HEK293 (cell line): Measurements from ENCODE around the gene CHM.

ENCODE experiments used
- CTCF ChIP-seq: fragments of 450-650 bp; formaldehyde crosslinking; IDR thresholded peaks from 2 replicates; pipeline ENCODE4 v1.5.1; 2016; ENCODE audit warnings: missing biosample characterization, missing genetic modification characterization
- ZNF175 ChIP-seq: fragments of 450-650 bp; formaldehyde crosslinking; IDR thresholded peaks from 2 replicates; pipeline ENCODE4 v1.5.1; 2016; ENCODE audit warnings: missing biosample characterization, missing genetic modification characterization
- ZNF843 ChIP-seq: fragments of 450-650 bp; formaldehyde crosslinking; IDR thresholded peaks from 2 replicates; pipeline ENCODE4 v1.5.1; 2016; ENCODE audit warnings: missing biosample characterization, missing genetic modification characterization

- TF ChIP-seq CTCF (no peak), ZNF175 (tag by site-specific recombination) (no peak), ZNF843 (tag by site-specific recombination) (no peak)
Observed at GRCh38 chrX:85977218-85977617, 70.1 kb downstream of the CHM start.
